K562 (cell line): ENCODE results near the gene SEPHS1. TPM values are rescaled to one million over a fixed set of nuclear protein-coding genes. Genes with fewer than 3 reads are reported as not detected.

Experiments used
- BACH1 ChIP-seq: fragments of 200-800 bp; sonication (Bioruptor generic); IDR thresholded peaks from 2 replicates; pipeline ENCODE4 v1.6.1; 2016; ENCODE audit warnings: missing genetic modification characterization, missing compliant biosample characterization
- EP300 ChIP-seq: IDR thresholded peaks from 2 replicates; pipeline ENCODE4 v1.6.1; 2012; ENCODE audit warnings: low read length, improper control_type of control experiment
- FOSL1 ChIP-seq: fragments of 200-800 bp; sonication (Bioruptor generic); conservative IDR thresholded peaks from 2 replicates; pipeline ENCODE4 v1.6.1; 2016; ENCODE audit warnings: missing genetic modification characterization, missing compliant biosample characterization
- GABPB1 ChIP-seq: sonication (generic); formaldehyde crosslinking; IDR thresholded peaks from 2 replicates; pipeline ENCODE4 v1.8.0; 2022; ENCODE audit warnings: mild to moderate bottlenecking, missing genetic modification reagents
- IFI16 ChIP-seq: fragments of 250-450 bp; sonication (Bioruptor Pico); IDR thresholded peaks from 2 replicates; pipeline ENCODE4 v2.1.2; 2022; ENCODE audit warnings: mild to moderate bottlenecking, inconsistent platforms
- KLF16 ChIP-seq: IDR thresholded peaks from 2 replicates; pipeline ENCODE4 v1.6.1; 2016; ENCODE audit warnings: antibody characterized with exemption
- MCM5 ChIP-seq: fragments of 450-650 bp; IDR thresholded peaks from 2 replicates; pipeline ENCODE4 v1.6.1; 2016; ENCODE audit warnings: low read depth
- MECOM ChIP-seq: fragments of 250-450 bp; sonication (Bioruptor Pico); IDR thresholded peaks from 2 replicates; pipeline ENCODE4 v1.8.0; 2022; ENCODE audit warnings: inconsistent platforms
- MEIS2 ChIP-seq: fragments of 450-650 bp; IDR thresholded peaks from 2 replicates; pipeline ENCODE4 v1.6.1; 2014; ENCODE audit warnings: mild to moderate bottlenecking; ENCODE audit not compliant: partially characterized antibody
- RBM14 ChIP-seq: fragments of 200-400 bp; formaldehyde crosslinking; IDR thresholded peaks from 2 replicates; pipeline ENCODE4 v1.6.1; 2018; ENCODE audit warnings: low read depth, mild to moderate bottlenecking, low read length, moderate library complexity, borderline replicate concordance; ENCODE audit not compliant: insufficient read depth
- SAP30 ChIP-seq: fragments of 200-600 bp; sonication (generic); IDR thresholded peaks from 2 replicates; pipeline ENCODE4 v1.6.1; 2012; ENCODE audit warnings: borderline replicate concordance, low read depth, mild to moderate bottlenecking, moderate library complexity, low read length, control low read depth, inconsistent platforms; ENCODE audit not compliant: insufficient read depth, poor library complexity, severe bottlenecking
- SMARCA4 ChIP-seq: fragments of 450-650 bp; IDR thresholded peaks from 2 replicates; pipeline ENCODE4 v1.6.1; 2016
- ZFPM2 ChIP-seq: fragments of 250-450 bp; sonication (Bioruptor Pico); IDR thresholded peaks from 2 replicates; pipeline ENCODE4 v1.5.1; 2022; ENCODE audit warnings: mild to moderate bottlenecking
- ZNF282 ChIP-seq: sonication (generic); formaldehyde crosslinking; IDR thresholded peaks from 2 replicates; pipeline ENCODE4 v1.8.1; 2023; ENCODE audit warnings: missing genetic modification reagents
- ZNF644 ChIP-seq: fragments of 200-800 bp; sonication (Bioruptor generic); IDR thresholded peaks from 2 replicates; pipeline ENCODE4 v1.6.1; 2016; ENCODE audit warnings: low read depth, missing genetic modification characterization, missing compliant biosample characterization
- ZNF764 ChIP-seq: fragments of 250-450 bp; sonication (Bioruptor Pico); IDR thresholded peaks from 2 replicates; pipeline ENCODE4 v1.4.0; 2020; ENCODE audit warnings: low read depth, mild to moderate bottlenecking, moderate library complexity
- ZNF766 ChIP-seq: fragments of 200-800 bp; sonication (Bioruptor generic); conservative IDR thresholded peaks from 2 replicates; pipeline ENCODE4 v1.6.1; 2016; ENCODE audit warnings: missing genetic modification characterization, missing compliant biosample characterization
- ZSCAN29 ChIP-seq: fragments of 450-650 bp; IDR thresholded peaks from 2 replicates; pipeline ENCODE4 v1.6.1; 2017
- polyA plus RNA-seq, 8 experiments: library from polyadenylated mRNA; depleted of rRNA in 4 of 8; stranded (reverse) in 5 of 8; unstranded in 3 of 8; fragments of >200 nt; fragmentation: Nextera tagmentation in 2 of 8; fragmentation: Illumina TruSeq in 1 of 8; extraction: Ambion mirVana in 2 of 8; extraction: Trizol in 1 of 8; gene quantifications; 2 replicates each; pipeline versions ENCODE4 v1.2.1 to v1.2.3, GENCODE V29; 2011 to 2014; ENCODE audit warnings: inconsistent platforms in 1 of 8, missing spikeins in 1 of 8
- total RNA-seq, 7 experiments: library from RNA; depleted of rRNA in 6 of 7; stranded (reverse); fragments of >200 nt in 6 of 7; fragmentation: Illumina TruSeq in 2 of 7; extraction: Trizol in 2 of 7; gene quantifications; 2 replicates each; pipeline versions ENCODE4 v1.2.1 to v1.2.3, GENCODE V29; 2011 to 2021; ENCODE audit warnings: low replicate concordance in 1 of 7
- TF ChIP-seq, protein P1 (sequence below), 2 experiments: fragments of 450-650 bp in 1 of 2; sonication (generic) in 1 of 2; formaldehyde crosslinking in 1 of 2; IDR thresholded peaks; 2 replicates each; pipeline versions ENCODE4 v1.7.1 to v1.9.0; 2016 to 2022; ENCODE audit warnings: inconsistent platforms in 1 of 2, mild to moderate bottlenecking in 1 of 2, missing genetic modification reagents in 1 of 2

SEPHS1 gene
- total and polyA plus RNA-seq, 9 of the 15 experiments (the other 6 are each of a cell fraction or from before 2014, with no cell fraction given), result 14.7 to 82.8 (median 41.8) TPM

DNA sequence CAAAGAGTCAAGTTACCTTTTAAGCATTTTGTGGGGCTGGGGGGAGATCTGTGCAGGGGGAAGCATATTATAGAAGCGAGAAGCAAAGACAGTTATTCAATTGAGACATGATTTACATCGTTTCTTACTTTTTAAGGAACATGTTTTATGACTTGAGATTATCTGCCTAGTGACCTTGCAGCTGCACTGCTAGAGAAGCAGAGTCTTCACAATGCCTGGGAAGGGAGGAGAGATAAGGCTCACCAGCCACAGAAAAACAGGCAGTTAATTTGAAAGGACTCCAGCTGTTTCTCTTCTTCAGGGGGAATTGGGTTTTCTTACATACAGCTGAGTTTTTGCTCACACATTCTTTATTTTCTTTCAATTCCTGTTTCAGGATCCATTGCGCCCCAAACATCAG lies 79.3 kb downstream of the SEPHS1 start (continued):
- TF ChIP-seq MECOM (no peak), BACH1 (tag) (no peak), FOSL1 (tag) (no peak), ZSCAN29 (no peak), GABPB1 (CRISPR knock-in tag) (no peak), KLF16 (peak; percentile 89), ZNF764 (CRISPR knock-in tag) (no peak), MEIS2 (peak; percentile 96), ZNF644 (0 out of 2 replicates have a peak, but pooled peaks have one; percentile 51), RBM14 (no peak), ZFPM2 (CRISPR knock-in tag) (no peak), IFI16 (CRISPR knock-in tag) (no peak), ZNF766 (CRISPR knock-in tag) (peak; percentile 64; the same call in 1 of the 2 replicates), SMARCA4 (peak; percentile 81), MCM5 (no peak), ZNF282 (CRISPR knock-in tag) (no peak), EP300 (peak; percentile 81; the same call in 1 of the 2 replicates), SAP30 (no peak)
- TF ChIP-seq, protein P1, sequence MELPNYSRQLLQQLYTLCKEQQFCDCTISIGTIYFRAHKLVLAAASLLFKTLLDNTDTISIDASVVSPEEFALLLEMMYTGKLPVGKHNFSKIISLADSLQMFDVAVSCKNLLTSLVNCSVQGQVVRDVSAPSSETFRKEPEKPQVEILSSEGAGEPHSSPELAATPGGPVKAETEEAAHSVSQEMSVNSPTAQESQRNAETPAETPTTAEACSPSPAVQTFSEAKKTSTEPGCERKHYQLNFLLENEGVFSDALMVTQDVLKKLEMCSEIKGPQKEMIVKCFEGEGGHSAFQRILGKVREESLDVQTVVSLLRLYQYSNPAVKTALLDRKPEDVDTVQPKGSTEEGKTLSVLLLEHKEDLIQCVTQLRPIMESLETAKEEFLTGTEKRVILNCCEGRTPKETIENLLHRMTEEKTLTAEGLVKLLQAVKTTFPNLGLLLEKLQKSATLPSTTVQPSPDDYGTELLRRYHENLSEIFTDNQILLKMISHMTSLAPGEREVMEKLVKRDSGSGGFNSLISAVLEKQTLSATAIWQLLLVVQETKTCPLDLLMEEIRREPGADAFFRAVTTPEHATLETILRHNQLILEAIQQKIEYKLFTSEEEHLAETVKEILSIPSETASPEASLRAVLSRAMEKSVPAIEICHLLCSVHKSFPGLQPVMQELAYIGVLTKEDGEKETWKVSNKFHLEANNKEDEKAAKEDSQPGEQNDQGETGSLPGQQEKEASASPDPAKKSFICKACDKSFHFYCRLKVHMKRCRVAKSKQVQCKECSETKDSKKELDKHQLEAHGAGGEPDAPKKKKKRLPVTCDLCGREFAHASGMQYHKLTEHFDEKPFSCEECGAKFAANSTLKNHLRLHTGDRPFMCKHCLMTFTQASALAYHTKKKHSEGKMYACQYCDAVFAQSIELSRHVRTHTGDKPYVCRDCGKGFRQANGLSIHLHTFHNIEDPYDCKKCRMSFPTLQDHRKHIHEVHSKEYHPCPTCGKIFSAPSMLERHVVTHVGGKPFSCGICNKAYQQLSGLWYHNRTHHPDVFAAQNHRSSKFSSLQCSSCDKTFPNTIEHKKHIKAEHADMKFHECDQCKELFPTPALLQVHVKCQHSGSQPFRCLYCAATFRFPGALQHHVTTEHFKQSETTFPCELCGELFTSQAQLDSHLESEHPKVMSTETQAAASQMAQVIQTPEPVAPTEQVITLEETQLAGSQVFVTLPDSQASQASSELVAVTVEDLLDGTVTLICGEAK (IDR thresholded peaks at IDR 0.05), result no peak
- TF ChIP-seq, protein P1 (CRISPR knock-in tag; IDR thresholded peaks at IDR 0.05), result no peak
